Right lobe of liver (tissue), 4 donors: ENCODE measurements around the gene PCBP4.

Experiments
- CTCF ChIP-seq, 4 donors: fragments of 200-600 bp in 3 of 4; fragments of 450-650 bp in 1 of 4; IDR thresholded peaks; one replicate each; pipeline versions ENCODE4 v1.5.1 to v1.8.0; 2016 to 2022; ENCODE audit warnings: antibody characterized with exemption in 4 of 4, mild to moderate bottlenecking in 2 of 4
- POLR2A ChIP-seq: fragments of 450-650 bp; IDR thresholded peaks from one replicate; pipeline ENCODE4 v1.6.1; 2017; ENCODE audit warnings: antibody characterized with exemption, mild to moderate bottlenecking
- donor health status: DM: no; HTN: no; CAD: no.
- donor health status: DM: no; HTN: no; CAD: no.
- donor health status: DM: no; HTN: yes; CAD: no.

- TF ChIP-seq CTCF (IDR thresholded peaks at IDR 0.05) (no peak), POLR2A (no peak)
Measured at GRCh38 chr3:51933471-51934138, 33.6 kb downstream of the PCBP4 start.
